ENCODE measurements around the gene RPGRIP1L.

Gene RPGRIP1L

GRCh38 chr16:53703590-53704444, at the start of gene RPGRIP1L, which contains the start of gene FTO:
Gene RPGRIP1L, minus strand, starts transcription at chr16:53703859. Its CDS starts 3,136 bp downstream, at chr16:53700723.
Gene FTO, plus strand, starts transcription at chr16:53704156.
- DNase-seq = peak; percentile 98

- no peak for DNase-seq
Observed at GRCh38 chr16:53753431-53753830, 49.8 kb upstream of the RPGRIP1L start.

- DNase-seq = no peak
Observed at GRCh38 chr16:53752560-53752959, 48.9 kb upstream of the RPGRIP1L start.

GRCh38 chr16:53745753-53746266, 42.2 kb upstream of the RPGRIP1L start:
- DNase-seq = no peak

GRCh38 chr16:53745086-53745485, 41.4 kb upstream of the RPGRIP1L start:
- DNase-seq = no peak

- peak; percentile 44 for DNase-seq
Observed at GRCh38 chr16:53744449-53744848, 40.8 kb upstream of the RPGRIP1L start.

- peak; percentile 7 for DNase-seq
Observed at GRCh38 chr16:53743149-53743566, 39.5 kb upstream of the RPGRIP1L start.

- no peak for DNase-seq
Observed at GRCh38 chr16:53741546-53741945, 37.9 kb upstream of the RPGRIP1L start.

- DNase-seq = no peak
Observed at GRCh38 chr16:53740933-53741531, 37.4 kb upstream of the RPGRIP1L start.

GRCh38 chr16:53740476-53740875, 36.8 kb upstream of the RPGRIP1L start:
- DNase-seq = no peak

GRCh38 chr16:53737552-53737951, 33.9 kb upstream of the RPGRIP1L start:
- no peak for DNase-seq

GRCh38 chr16:53736297-53736696, 32.6 kb upstream of the RPGRIP1L start:
- DNase-seq = no peak

GRCh38 chr16:53734908-53735307, 31.2 kb upstream of the RPGRIP1L start:
- DNase-seq = no peak

GRCh38 chr16:53732296-53732929, 28.8 kb upstream of the RPGRIP1L start:
- DNase-seq = no peak

GRCh38 chr16:53730693-53731092, 27.0 kb upstream of the RPGRIP1L start:
- DNase-seq = no peak

- DNase-seq = no peak
Observed at GRCh38 chr16:53726625-53727024, 23.0 kb upstream of the RPGRIP1L start.

GRCh38 chr16:53721017-53721416, 17.4 kb upstream of the RPGRIP1L start:
- no peak for DNase-seq

- no peak for DNase-seq
Observed at GRCh38 chr16:53717577-53717976, 13.9 kb upstream of the RPGRIP1L start.

- no peak for DNase-seq
Observed at GRCh38 chr16:53715023-53715384, 11.3 kb upstream of the RPGRIP1L start.

- DNase-seq = no peak
Observed at GRCh38 chr16:53714205-53715022, 10.8 kb upstream of the RPGRIP1L start.

GRCh38 chr16:53713403-53714204, 9.9 kb upstream of the RPGRIP1L start:
- no peak for DNase-seq

GRCh38 chr16:53712065-53712464, 8.4 kb upstream of the RPGRIP1L start:
- DNase-seq = no peak
